Placental pericyte (primary cell): ENCODE results near the gene PDGFB. TPM values are rescaled to one million over a fixed set of nuclear protein-coding genes. Genes with fewer than 3 reads are reported as not detected.

Experiments used
- total RNA-seq: library from RNA; depleted of rRNA; stranded (reverse); fragments of >200 nt; gene quantifications from 2 replicates; pipeline ENCODE4 v1.2.3, GENCODE V29; 2012

PDGFB gene
- total RNA-seq: 2.6 and 5.0 TPM in 2 replicates

GRCh38 chr22:39244496-39245129 is at the start of gene PDGFB:
Gene PDGFB (minus strand): TSS chr22:39244982. CDS start chr22:39243963, 1,019 bp downstream.

Other genes starting within 250 kb of the PDGFB start
- gene APOBEC3C, start 230.7 kb downstream of the PDGFB start, total RNA-seq: 11.6 and 15.9 TPM in 2 replicates
- 2.0 and 3.3 TPM in 2 replicates for gene APOBEC3D, start 223.9 kb downstream of the PDGFB start, total RNA-seq
- gene APOBEC3F, start 204.1 kb downstream of the PDGFB start, total RNA-seq: 2.0 and 2.6 TPM in 2 replicates
- 7.0 and 12.7 TPM in 2 replicates for gene APOBEC3G, start 167.7 kb downstream of the PDGFB start, total RNA-seq
- not detected in 2 replicates for gene APOBEC3H, start 147.7 kb downstream of the PDGFB start, total RNA-seq
- 2.9 and 5.0 TPM in 2 replicates for gene CBX7, start 92.3 kb downstream of the PDGFB start, total RNA-seq
- gene RPL3, start 74.6 kb upstream of the PDGFB start, total RNA-seq: 1,201 and 3,695 TPM in 2 replicates
- gene SYNGR1, start 105.0 kb upstream of the PDGFB start, total RNA-seq: 2.3 and 16.4 TPM in 2 replicates
- gene TAB1, start 154.8 kb upstream of the PDGFB start, total RNA-seq: 14.3 and 24.3 TPM in 2 replicates
- 0.57 and 1.1 TPM in 2 replicates for gene MGAT3, start 212.0 kb upstream of the PDGFB start, total RNA-seq